PC-3 (cell line): ENCODE results near the gene SLC25A48. TPM values are rescaled to one million over a fixed set of nuclear protein-coding genes. Genes with fewer than 3 reads are reported as not detected.

Experiments used
- ATAC-seq: fragments of 200-7000 bp; cut with Tn5 transposase; 2 replicates; pipeline ENCODE4 v1.9.1; 2020; ENCODE audit warnings: mild to moderate bottlenecking, moderate library complexity
- BruUV-seq: library from RNA; stranded (reverse); fragments of 400-500 nt; replicated peaks from 2 replicates; lab custom pipeline; 2021; lab: Mats Ljungman, UMichigan
- CTCF ChIA-PET: fragments of 300-600 bp; sonication (Branson Sonifier 250); formaldehyde crosslinking; loops from one replicate; lab custom pipeline; 2022; ENCODE audit warnings: antibody characterized with exemption; lab: Charles Lee
- POLR2A ChIA-PET: fragments of 300-600 bp; sonication (Branson Sonifier 250); formaldehyde crosslinking; loops from one replicate; lab custom pipeline; 2022; ENCODE audit warnings: antibody characterized with exemption; ENCODE audit not compliant: unreplicated experiment; lab: Charles Lee
- DNase-seq: peaks from one replicate; pipeline ENCODE4 v3.0.0-alpha.2; 2015
- H2AFZ ChIP-seq: fragments of 300-600 bp; sonication (generic); 2 replicates; pipeline ENCODE4 v1.6.0; 2016; ENCODE audit warnings: antibody characterized with exemption, low read length
- H3F3A ChIP-seq: fragments of 300-600 bp; sonication (generic); one replicate; pipeline ENCODE4 v1.6.0; 2017; ENCODE audit warnings: antibody characterized with exemption, low read length, control low read depth, mild to moderate bottlenecking; ENCODE audit not compliant: unreplicated experiment
- H3K27ac ChIP-seq: fragments of 300-600 bp; sonication (generic); 2 replicates; pipeline ENCODE4 v1.5.1; 2016; ENCODE audit warnings: mild to moderate bottlenecking, low read length
- H3K27me3 ChIP-seq: fragments of 300-600 bp; sonication (generic); 2 replicates; pipeline ENCODE4 v1.6.1; 2016; ENCODE audit warnings: low read length, mixed read lengths
- H3K36me3 ChIP-seq: fragments of 300-600 bp; sonication (generic); 2 replicates; pipeline ENCODE4 v1.6.1; 2016; ENCODE audit warnings: low read depth, mixed run types, low read length, mixed read lengths
- H3K4me1 ChIP-seq: fragments of 300-600 bp; sonication (generic); 2 replicates; pipeline ENCODE4 v1.5.1; 2016; ENCODE audit warnings: low read length; ENCODE audit not compliant: insufficient read depth
- H3K4me2 ChIP-seq: fragments of 300-600 bp; sonication (generic); 2 replicates; pipeline ENCODE4 v1.6.0; 2016; ENCODE audit warnings: low read length
- H3K4me3 ChIP-seq: fragments of 300-600 bp; sonication (generic); 2 replicates; pipeline ENCODE4 v1.5.1; 2016; ENCODE audit warnings: mild to moderate bottlenecking, low read length, mixed read lengths
- H3K79me2 ChIP-seq: fragments of 300-600 bp; sonication (generic); 2 replicates; pipeline ENCODE4 v1.6.1; 2017; ENCODE audit warnings: low read length, mixed read lengths
- H3K9ac ChIP-seq: fragments of 300-600 bp; sonication (generic); 2 replicates; pipeline ENCODE4 v1.6.0; 2016; ENCODE audit warnings: mild to moderate bottlenecking, low read length
- H3K9me2 ChIP-seq: fragments of 300-600 bp; sonication (generic); replicated peaks from 2 replicates; pipeline ENCODE4 v1.6.1; 2016; ENCODE audit warnings: mixed run types, low read length, mixed read lengths
- H3K9me3 ChIP-seq: fragments of 300-600 bp; sonication (generic); 2 replicates; pipeline ENCODE4 v1.6.1; 2016; ENCODE audit warnings: low read length, mixed read lengths
- H4K20me1 ChIP-seq: fragments of 300-600 bp; sonication (generic); 2 replicates; pipeline ENCODE4 v1.6.1; 2016; ENCODE audit warnings: low read length, mixed read lengths
- CTCF ChIP-seq: fragments of 300-600 bp; sonication (generic); conservative IDR thresholded peaks from 2 replicates; pipeline ENCODE4 v1.5.1; 2017; ENCODE audit warnings: antibody characterized with exemption, low read depth, mild to moderate bottlenecking, low read length
- EZH2 ChIP-seq: fragments of 300-600 bp; sonication (generic); IDR thresholded peaks from one replicate; pipeline ENCODE4 v1.6.1; 2017; ENCODE audit warnings: antibody characterized with exemption, mild to moderate bottlenecking, low read length; ENCODE audit not compliant: unreplicated experiment
- EZH2phosphoT487 ChIP-seq: fragments of 300-600 bp; sonication (generic); IDR thresholded peaks from 2 replicates; pipeline ENCODE4 v1.6.1; 2018; ENCODE audit warnings: mild to moderate bottlenecking, antibody characterized with exemption, low read length, borderline replicate concordance
- intact Hi-C: fragments of 100-400 bp; cut with micrococcal nuclease; formaldehyde crosslinking; loops from 2 replicates; pipeline ENCODE4 v1.9.0; 2023
- microRNA-seq: library from miRNA; unstranded; fragments of <30 nt; microRNA quantifications from one replicate; pipeline ENCODE4 v1.1.0, GENCODE V29; 2020; ENCODE audit not compliant: unreplicated experiment
- total RNA-seq: library from RNA; depleted of rRNA; stranded (reverse); fragments of >200 nt; gene quantifications from 2 replicates; pipeline ENCODE4 v1.2.3, GENCODE V29; 2014; rRNA removed

SLC25A48 gene
- total RNA-seq, 1 experiment from 2014 or later = not detected

- Histone ChIP-seq H3K27me3 (0 out of 2 replicates have a peak, but pooled peaks cover 4% of the 10 kb centered on the region), H3F3A (no peaks in the 10 kb centered on the region), H3K9me2 (no peaks in the 10 kb centered on the region), H3K27ac (no peak overlapping the region), H3K9ac (no peak overlapping the region), H3K36me3 (no peaks in the 10 kb centered on the region), H4K20me1 (no peaks in the 10 kb centered on the region), H3K4me1 (peaks cover 4% of the 10 kb centered on the region; the same call in 1 of the 2 replicates), H3K9me3 (no peaks in the 10 kb centered on the region), H2AFZ (no peak overlapping the region), H3K4me3 (no peak overlapping the region), H3K4me2 (no peak overlapping the region), H3K79me2 (no peaks in the 10 kb centered on the region)
- POLR2A ChIA-PET = no interaction called here
- DNase-seq (no peak), ATAC-seq (no peak)
- intact Hi-C loops = no loop called here
- CTCF ChIA-PET = interaction anchor here (0.6 kb wide), 2 partner anchors 16 to 51 kb away, joined by 4 read pairs; no protein-coding TSS in a partner anchor
- BruUV-seq = no TSS peak
- no peak for TF ChIP-seq EZH2
- no peak for TF ChIP-seq CTCF
- no peak for TF ChIP-seq EZH2phosphoT487
Observed at GRCh38 chr5:135937245-135937911, 102.9 kb downstream of the SLC25A48 start.

Small RNA genes within 50 kb of the gene (microRNA-seq; reads per million reads assigned to microRNA genes)
- gene MIR5692C1 = not detected

Other genes with a start within 250 kb of the SLC25A48 start
- gene IL9, start 61.2 kb downstream of the SLC25A48 start, total RNA-seq = not detected in 2 replicates
- not detected in 2 replicates for gene LECT2, start 120.3 kb downstream of the SLC25A48 start, total RNA-seq
- gene TGFBI, start 194.3 kb downstream of the SLC25A48 start, total RNA-seq = 4.5 and 4.8 TPM in 2 replicates